ENCODE results near the gene NDFIP1.

DNA sequence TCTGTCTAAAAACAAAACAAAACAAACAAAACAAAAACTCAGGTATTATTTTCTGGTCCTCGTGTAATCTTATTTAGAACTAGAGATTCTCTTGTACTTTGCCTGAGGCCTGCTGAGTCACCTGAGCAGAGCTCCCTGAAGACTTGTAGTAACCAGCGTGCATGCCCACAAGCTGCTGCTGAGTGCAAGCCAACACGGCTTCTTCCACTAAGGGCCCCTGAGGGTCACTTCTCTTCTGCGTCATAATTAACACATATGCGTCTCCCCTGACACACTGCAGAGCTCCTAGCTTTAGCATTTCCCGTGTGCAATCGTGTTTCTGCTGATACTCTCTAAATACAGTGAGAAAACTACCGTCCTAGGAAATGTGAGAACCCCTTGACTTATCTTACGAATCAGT is 10.9 kb upstream of the NDFIP1 start:
- TF ChIP-seq ZNF654 (tag by site-specific recombination; IDR thresholded peaks at IDR 0.05; ENCODE audit: low read depth) (no peak), ZNF121 (tag by site-specific recombination; IDR thresholded peaks at IDR 0.05) (no peak), ZNF530 (tag by site-specific recombination; IDR thresholded peaks at IDR 0.05; ENCODE audit: low read depth) (no peak), KLF9 (tag by site-specific recombination; IDR thresholded peaks at IDR 0.05; ENCODE audit: low read depth) (no peak), RBAK (tag by site-specific recombination; IDR thresholded peaks at IDR 0.05) (no peak), TCF7L2 (IDR thresholded peaks at IDR 0.05; ENCODE audit: borderline replicate concordance, low read depth, low read length) (no peak)
- TF ChIP-seq, protein P1, sequence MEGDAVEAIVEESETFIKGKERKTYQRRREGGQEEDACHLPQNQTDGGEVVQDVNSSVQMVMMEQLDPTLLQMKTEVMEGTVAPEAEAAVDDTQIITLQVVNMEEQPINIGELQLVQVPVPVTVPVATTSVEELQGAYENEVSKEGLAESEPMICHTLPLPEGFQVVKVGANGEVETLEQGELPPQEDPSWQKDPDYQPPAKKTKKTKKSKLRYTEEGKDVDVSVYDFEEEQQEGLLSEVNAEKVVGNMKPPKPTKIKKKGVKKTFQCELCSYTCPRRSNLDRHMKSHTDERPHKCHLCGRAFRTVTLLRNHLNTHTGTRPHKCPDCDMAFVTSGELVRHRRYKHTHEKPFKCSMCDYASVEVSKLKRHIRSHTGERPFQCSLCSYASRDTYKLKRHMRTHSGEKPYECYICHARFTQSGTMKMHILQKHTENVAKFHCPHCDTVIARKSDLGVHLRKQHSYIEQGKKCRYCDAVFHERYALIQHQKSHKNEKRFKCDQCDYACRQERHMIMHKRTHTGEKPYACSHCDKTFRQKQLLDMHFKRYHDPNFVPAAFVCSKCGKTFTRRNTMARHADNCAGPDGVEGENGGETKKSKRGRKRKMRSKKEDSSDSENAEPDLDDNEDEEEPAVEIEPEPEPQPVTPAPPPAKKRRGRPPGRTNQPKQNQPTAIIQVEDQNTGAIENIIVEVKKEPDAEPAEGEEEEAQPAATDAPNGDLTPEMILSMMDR (tag by site-specific recombination; IDR thresholded peaks at IDR 0.05), result no peak
- TF ChIP-seq, protein P2, sequence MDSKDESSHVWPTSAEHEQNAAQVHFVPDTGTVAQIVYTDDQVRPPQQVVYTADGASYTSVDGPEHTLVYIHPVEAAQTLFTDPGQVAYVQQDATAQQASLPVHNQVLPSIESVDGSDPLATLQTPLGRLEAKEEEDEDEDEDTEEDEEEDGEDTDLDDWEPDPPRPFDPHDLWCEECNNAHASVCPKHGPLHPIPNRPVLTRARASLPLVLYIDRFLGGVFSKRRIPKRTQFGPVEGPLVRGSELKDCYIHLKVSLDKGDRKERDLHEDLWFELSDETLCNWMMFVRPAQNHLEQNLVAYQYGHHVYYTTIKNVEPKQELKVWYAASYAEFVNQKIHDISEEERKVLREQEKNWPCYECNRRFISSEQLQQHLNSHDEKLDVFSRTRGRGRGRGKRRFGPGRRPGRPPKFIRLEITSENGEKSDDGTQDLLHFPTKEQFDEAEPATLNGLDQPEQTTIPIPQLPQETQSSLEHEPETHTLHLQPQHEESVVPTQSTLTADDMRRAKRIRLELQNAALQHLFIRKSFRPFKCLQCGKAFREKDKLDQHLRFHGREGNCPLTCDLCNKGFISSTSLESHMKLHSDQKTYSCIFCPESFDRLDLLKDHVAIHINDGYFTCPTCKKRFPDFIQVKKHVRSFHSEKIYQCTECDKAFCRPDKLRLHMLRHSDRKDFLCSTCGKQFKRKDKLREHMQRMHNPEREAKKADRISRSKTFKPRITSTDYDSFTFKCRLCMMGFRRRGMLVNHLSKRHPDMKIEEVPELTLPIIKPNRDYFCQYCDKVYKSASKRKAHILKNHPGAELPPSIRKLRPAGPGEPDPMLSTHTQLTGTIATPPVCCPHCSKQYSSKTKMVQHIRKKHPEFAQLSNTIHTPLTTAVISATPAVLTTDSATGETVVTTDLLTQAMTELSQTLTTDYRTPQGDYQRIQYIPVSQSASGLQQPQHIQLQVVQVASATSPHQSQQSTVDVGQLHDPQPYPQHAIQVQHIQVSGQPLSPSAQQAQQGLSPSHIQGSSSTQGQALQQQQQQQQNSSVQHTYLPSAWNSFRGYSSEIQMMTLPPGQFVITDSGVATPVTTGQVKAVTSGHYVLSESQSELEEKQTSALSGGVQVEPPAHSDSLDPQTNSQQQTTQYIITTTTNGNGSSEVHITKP (tag by site-specific recombination; IDR thresholded peaks at IDR 0.05), result no peak; the same call in 1 of the 2 replicates
- TF ChIP-seq, protein P3, sequence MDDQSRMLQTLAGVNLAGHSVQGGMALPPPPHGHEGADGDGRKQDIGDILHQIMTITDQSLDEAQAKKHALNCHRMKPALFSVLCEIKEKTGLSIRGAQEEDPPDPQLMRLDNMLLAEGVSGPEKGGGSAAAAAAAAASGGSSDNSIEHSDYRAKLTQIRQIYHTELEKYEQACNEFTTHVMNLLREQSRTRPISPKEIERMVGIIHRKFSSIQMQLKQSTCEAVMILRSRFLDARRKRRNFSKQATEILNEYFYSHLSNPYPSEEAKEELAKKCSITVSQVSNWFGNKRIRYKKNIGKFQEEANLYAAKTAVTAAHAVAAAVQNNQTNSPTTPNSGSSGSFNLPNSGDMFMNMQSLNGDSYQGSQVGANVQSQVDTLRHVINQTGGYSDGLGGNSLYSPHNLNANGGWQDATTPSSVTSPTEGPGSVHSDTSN (CRISPR knock-in tag; IDR thresholded peaks at IDR 0.05), result no peak

All from HEK293 (cell line).